Activated naive CD4-positive, alpha-beta T cell treated with anti-CD3 and anti-CD28 coated beads, Interleukin-2, amount 50 U/mL, for 24 hours (primary cell): ENCODE data around the gene CYB561D1.

Experiments
- H3K27ac Mint-ChIP-seq: one replicate; pipeline ENCODE4 v1.8.0; 2021; ENCODE audit warnings: mild to moderate bottlenecking, mixed read lengths
- H3K27me3 Mint-ChIP-seq: one replicate; pipeline ENCODE4 v1.8.0; 2021; ENCODE audit warnings: mixed read lengths
- H3K36me3 Mint-ChIP-seq: one replicate; pipeline ENCODE4 v1.8.0; 2021; ENCODE audit warnings: mixed read lengths
- H3K4me1 Mint-ChIP-seq: one replicate; pipeline ENCODE4 v1.8.0; 2021; ENCODE audit warnings: mixed read lengths
- H3K4me3 Mint-ChIP-seq: one replicate; pipeline ENCODE4 v1.8.0; 2021; ENCODE audit warnings: mild to moderate bottlenecking, mixed read lengths
- H3K9me3 Mint-ChIP-seq: one replicate; pipeline ENCODE4 v1.8.0; 2021; ENCODE audit warnings: mixed read lengths

Gene CYB561D1

GRCh38 chr1:109474697-109475096, 19.2 kb upstream of the CYB561D1 start:
- Mint-ChIP-seq H3K27me3 (peaks cover 25% of the 10 kb centered on the region), H3K9me3 (no peaks in the 10 kb centered on the region), H3K27ac (no peak overlapping the region), H3K4me1 (peaks cover 5% of the 10 kb centered on the region), H3K36me3 (no peaks in the 10 kb centered on the region), H3K4me3 (no peak overlapping the region)

GRCh38 chr1:109475261-109475660, 18.6 kb upstream of the CYB561D1 start:
- Mint-ChIP-seq H3K4me1 (peaks cover 5% of the 10 kb centered on the region), H3K27ac (no peak overlapping the region), H3K9me3 (no peaks in the 10 kb centered on the region), H3K4me3 (no peak overlapping the region), H3K36me3 (no peaks in the 10 kb centered on the region), H3K27me3 (peaks cover 23% of the 10 kb centered on the region)

- H3K9me3 Mint-ChIP-seq: no peaks in the 10 kb centered on the region
- peaks cover 5% of the 10 kb centered on the region for H3K4me1 Mint-ChIP-seq
- peaks cover 16% of the 10 kb centered on the region for H3K27me3 Mint-ChIP-seq
- no peak overlapping the region for H3K27ac Mint-ChIP-seq
- no peak overlapping the region for H3K4me3 Mint-ChIP-seq
- no peaks in the 10 kb centered on the region for H3K36me3 Mint-ChIP-seq
Observed at GRCh38 chr1:109476825-109477224, 17.1 kb upstream of the CYB561D1 start.

- peaks cover 14% of the 10 kb centered on the region for H3K4me1 Mint-ChIP-seq
- peaks cover 14% of the 10 kb centered on the region for H3K27me3 Mint-ChIP-seq
- H3K27ac Mint-ChIP-seq: no peak overlapping the region
- H3K4me3 Mint-ChIP-seq: no peak overlapping the region
- H3K36me3 Mint-ChIP-seq: no peaks in the 10 kb centered on the region
- H3K9me3 Mint-ChIP-seq: no peaks in the 10 kb centered on the region
Observed at GRCh38 chr1:109477821-109478220, 16.1 kb upstream of the CYB561D1 start.

GRCh38 chr1:109478806-109479205, 15.1 kb upstream of the CYB561D1 start:
- peaks cover 11% of the 10 kb centered on the region for H3K27me3 Mint-ChIP-seq
- peaks cover 21% of the 10 kb centered on the region for H3K4me1 Mint-ChIP-seq
- H3K9me3 Mint-ChIP-seq: no peaks in the 10 kb centered on the region
- H3K4me3 Mint-ChIP-seq: no peak overlapping the region
- H3K27ac Mint-ChIP-seq: peak overlapping the region; percentile 81
- H3K36me3 Mint-ChIP-seq: no peaks in the 10 kb centered on the region

- Mint-ChIP-seq H3K27ac (no peak overlapping the region), H3K9me3 (no peaks in the 10 kb centered on the region), H3K4me3 (no peak overlapping the region), H3K36me3 (no peaks in the 10 kb centered on the region), H3K4me1 (peaks cover 24% of the 10 kb centered on the region), H3K27me3 (peaks cover 10% of the 10 kb centered on the region)
Observed at GRCh38 chr1:109479311-109479710, 14.6 kb upstream of the CYB561D1 start.

GRCh38 chr1:109479901-109480300, 14.0 kb upstream of the CYB561D1 start:
- Mint-ChIP-seq H3K36me3 (no peaks in the 10 kb centered on the region), H3K4me1 (peaks cover 30% of the 10 kb centered on the region), H3K9me3 (no peaks in the 10 kb centered on the region), H3K4me3 (no peak overlapping the region), H3K27ac (no peak overlapping the region), H3K27me3 (peaks cover 10% of the 10 kb centered on the region)

- no peaks in the 10 kb centered on the region for H3K36me3 Mint-ChIP-seq
- H3K4me3 Mint-ChIP-seq: no peak overlapping the region
- no peaks in the 10 kb centered on the region for H3K9me3 Mint-ChIP-seq
- peaks cover 2% of the 10 kb centered on the region for H3K27me3 Mint-ChIP-seq
- peaks cover 37% of the 10 kb centered on the region for H3K4me1 Mint-ChIP-seq
- no peak overlapping the region for H3K27ac Mint-ChIP-seq
Observed at GRCh38 chr1:109481646-109482045, 12.2 kb upstream of the CYB561D1 start.

- H3K9me3 Mint-ChIP-seq: no peaks in the 10 kb centered on the region
- H3K27ac Mint-ChIP-seq: peak overlapping the region; percentile 53
- H3K36me3 Mint-ChIP-seq: no peaks in the 10 kb centered on the region
- H3K4me1 Mint-ChIP-seq: peaks cover 37% of the 10 kb centered on the region
- peak overlapping the region; percentile 95 for H3K4me3 Mint-ChIP-seq
- peaks cover 2% of the 10 kb centered on the region for H3K27me3 Mint-ChIP-seq
Observed at GRCh38 chr1:109482242-109482641, 11.7 kb upstream of the CYB561D1 start.

- H3K36me3 Mint-ChIP-seq: no peaks in the 10 kb centered on the region
- peaks cover 40% of the 10 kb centered on the region for H3K4me1 Mint-ChIP-seq
- peak overlapping the region; percentile 95 for H3K27ac Mint-ChIP-seq
- H3K27me3 Mint-ChIP-seq: peaks cover 2% of the 10 kb centered on the region
- H3K4me3 Mint-ChIP-seq: peak overlapping the region; percentile 95
- no peaks in the 10 kb centered on the region for H3K9me3 Mint-ChIP-seq
Observed at GRCh38 chr1:109482791-109483671, 10.9 kb upstream of the CYB561D1 start.

- H3K27me3 Mint-ChIP-seq: no peaks in the 10 kb centered on the region
- no peaks in the 10 kb centered on the region for H3K36me3 Mint-ChIP-seq
- peak within 1 kb of the TSS; percentile 95 for H3K27ac Mint-ChIP-seq
- peaks cover 37% of the 10 kb centered on the region for H3K4me1 Mint-ChIP-seq
- H3K9me3 Mint-ChIP-seq: no peaks in the 10 kb centered on the region
- peak within 1 kb of the TSS; percentile 95 for H3K4me3 Mint-ChIP-seq
Observed at GRCh38 chr1:109483672-109484518, 10.0 kb upstream of the CYB561D1 start, which contains the start of gene ATXN7L2. ATXN7L2 (plus strand) TSS chr1:109483905; CDS start chr1:109483954, 49 bp downstream.

- Mint-ChIP-seq H3K27ac (peak overlapping the region; percentile 95), H3K4me3 (peak overlapping the region; percentile 95), H3K4me1 (peaks cover 35% of the 10 kb centered on the region)
Observed at GRCh38 chr1:109484519-109484975, 9.3 kb upstream of the CYB561D1 start.

GRCh38 chr1:109485001-109485400, 8.9 kb upstream of the CYB561D1 start:
- Mint-ChIP-seq H3K27ac (peak overlapping the region; percentile 95), H3K9me3 (no peaks in the 10 kb centered on the region), H3K4me1 (peaks cover 35% of the 10 kb centered on the region), H3K36me3 (no peaks in the 10 kb centered on the region), H3K27me3 (no peaks in the 10 kb centered on the region), H3K4me3 (peak overlapping the region; percentile 95)

More at GRCh38 chr1:109484519-109484975, 9.3 kb upstream of the CYB561D1 start:
- Mint-ChIP-seq H3K27me3 (no peaks in the 10 kb centered on the region), H3K36me3 (no peaks in the 10 kb centered on the region), H3K9me3 (no peaks in the 10 kb centered on the region)

GRCh38 chr1:109487261-109487660, 6.6 kb upstream of the CYB561D1 start:
- Mint-ChIP-seq H3K36me3 (no peaks in the 10 kb centered on the region), H3K4me3 (no peak overlapping the region), H3K27me3 (no peaks in the 10 kb centered on the region), H3K27ac (no peak overlapping the region), H3K4me1 (peaks cover 38% of the 10 kb centered on the region), H3K9me3 (no peaks in the 10 kb centered on the region)

GRCh38 chr1:109488201-109488600, 5.7 kb upstream of the CYB561D1 start:
- H3K9me3 Mint-ChIP-seq: no peaks in the 10 kb centered on the region
- no peaks in the 10 kb centered on the region for H3K36me3 Mint-ChIP-seq
- no peak overlapping the region for H3K27ac Mint-ChIP-seq
- H3K4me3 Mint-ChIP-seq: no peak overlapping the region
- H3K27me3 Mint-ChIP-seq: no peaks in the 10 kb centered on the region
- H3K4me1 Mint-ChIP-seq: peaks cover 33% of the 10 kb centered on the region

GRCh38 chr1:109488696-109489095, 5.2 kb upstream of the CYB561D1 start:
- H3K36me3 Mint-ChIP-seq: no peaks in the 10 kb centered on the region
- no peaks in the 10 kb centered on the region for H3K9me3 Mint-ChIP-seq
- peaks cover 29% of the 10 kb centered on the region for H3K4me1 Mint-ChIP-seq
- no peaks in the 10 kb centered on the region for H3K27me3 Mint-ChIP-seq
- no peak overlapping the region for H3K4me3 Mint-ChIP-seq
- no peak overlapping the region for H3K27ac Mint-ChIP-seq
